GM12891 (cell line): ENCODE measurements around the gene ARID4B.

Experiments used
- DNase-seq: peaks from one replicate; pipeline ENCODE4 v3.0.0; 2011; ENCODE audit warnings: low spot score; ENCODE audit not compliant: insufficient read length
- FAIRE-seq: peaks from 2 replicates; lab custom pipeline; 2011; peaks lifted over from hg19 to GRCh38; lab: Jason Lieb, UNC
- PAX5 ChIP-seq: IDR thresholded peaks from 2 replicates; pipeline ENCODE4 v1.6.1; 2011; ENCODE audit warnings: low read length, moderate library complexity, mild to moderate bottlenecking; ENCODE audit not compliant: insufficient read depth, severe bottlenecking
- POLR2A ChIP-seq: IDR thresholded peaks from 2 replicates; pipeline ENCODE4 v1.6.1; 2011; ENCODE audit warnings: low read depth, low read length, control low read depth
- POLR2AphosphoS5 ChIP-seq: IDR thresholded peaks from 2 replicates; pipeline ENCODE4 v1.6.1; 2011; ENCODE audit warnings: low read depth, low read length, control low read depth
- POU2F2 ChIP-seq: IDR thresholded peaks from 2 replicates; pipeline ENCODE4 v1.6.1; 2011; ENCODE audit warnings: low read depth, mild to moderate bottlenecking, control low read depth, low read length, moderate library complexity
- SPI1 ChIP-seq: IDR thresholded peaks from 2 replicates; pipeline ENCODE4 v1.6.1; 2011; ENCODE audit warnings: low read depth, low read length, control low read depth
- TAF1 ChIP-seq: IDR thresholded peaks from 2 replicates; pipeline ENCODE4 v1.6.1; 2011; ENCODE audit warnings: low read depth, low read length, control low read depth

The ARID4B gene

DNA sequence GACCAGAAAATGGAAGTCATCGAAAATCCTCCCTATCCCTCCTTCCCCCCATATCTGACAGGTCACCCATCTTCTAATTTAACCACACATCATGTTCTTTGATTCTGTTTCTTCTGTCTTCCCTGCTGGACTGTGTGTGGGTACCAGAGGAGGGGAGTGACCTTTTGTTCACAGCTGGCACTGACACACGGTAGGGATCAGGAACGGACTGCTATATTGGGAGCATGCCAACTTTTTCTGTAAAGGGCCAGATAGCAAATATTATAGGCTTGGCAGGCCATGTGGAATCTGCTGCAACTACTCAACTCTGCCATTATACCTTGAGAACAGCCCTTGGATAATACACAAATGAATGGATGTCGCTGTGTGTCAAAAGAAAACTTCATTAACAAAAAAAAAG is 191.9 kb downstream of the ARID4B start:
- FAIRE-seq = no peak
- DNase-seq = no peak
- TF ChIP-seq SPI1 (no peak), POU2F2 (no peak), POLR2AphosphoS5 (no peak), TAF1 (no peak), PAX5 (no peak), POLR2A (no peak)

DNA sequence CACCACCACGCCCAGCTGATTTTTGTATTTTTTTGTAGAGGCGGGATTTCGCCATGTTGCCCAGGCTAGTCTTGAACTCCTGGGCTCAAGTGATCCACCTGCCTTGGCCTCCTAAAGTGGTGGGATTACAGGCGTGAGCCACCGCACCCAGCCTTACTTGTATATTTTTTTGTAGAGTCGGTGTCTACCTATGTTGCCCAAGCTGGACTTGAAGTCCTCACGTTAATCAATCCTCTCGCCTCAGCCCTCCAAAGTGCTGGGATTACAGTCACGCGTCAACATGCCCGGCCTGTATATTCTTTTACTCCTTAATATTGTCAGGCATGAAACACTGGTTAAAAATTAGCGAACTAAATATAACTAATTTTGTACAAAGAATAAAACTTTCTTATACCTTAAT is 193.8 kb downstream of the ARID4B start:
- TF ChIP-seq POLR2AphosphoS5 (no peak), SPI1 (no peak), TAF1 (no peak), POU2F2 (no peak), PAX5 (no peak), POLR2A (no peak)
- FAIRE-seq (no peak), DNase-seq (no peak)

GRCh38 chr1:235133086-235133485 is 194.9 kb downstream of the ARID4B start:
- no peak for DNase-seq
- no peak for TF ChIP-seq PAX5
- TF ChIP-seq POLR2AphosphoS5 = no peak
- no peak for TF ChIP-seq POU2F2
- TF ChIP-seq POLR2A = no peak
- TF ChIP-seq TAF1 = no peak
- TF ChIP-seq SPI1 = no peak
- no peak for FAIRE-seq

DNA sequence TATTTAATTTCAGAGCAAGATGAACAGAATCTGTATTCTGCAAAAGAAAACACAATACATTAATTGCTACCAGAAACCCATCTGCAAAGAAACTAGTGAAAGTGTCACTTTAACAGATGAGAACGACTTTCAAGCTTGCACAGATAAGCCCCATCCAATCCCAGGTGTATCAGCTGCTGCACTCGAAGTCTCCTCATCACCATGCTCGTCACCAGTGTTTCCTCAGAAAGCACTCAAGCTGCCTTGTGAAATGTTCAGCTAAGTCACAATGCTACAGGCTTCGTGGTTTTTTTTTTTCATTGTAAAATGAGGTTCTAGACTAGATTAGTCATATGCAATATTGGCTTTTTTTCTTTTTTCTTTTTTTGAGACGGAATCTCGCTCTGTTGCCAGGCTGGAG is 196.0 kb downstream of the ARID4B start:
- FAIRE-seq = no peak

DNA sequence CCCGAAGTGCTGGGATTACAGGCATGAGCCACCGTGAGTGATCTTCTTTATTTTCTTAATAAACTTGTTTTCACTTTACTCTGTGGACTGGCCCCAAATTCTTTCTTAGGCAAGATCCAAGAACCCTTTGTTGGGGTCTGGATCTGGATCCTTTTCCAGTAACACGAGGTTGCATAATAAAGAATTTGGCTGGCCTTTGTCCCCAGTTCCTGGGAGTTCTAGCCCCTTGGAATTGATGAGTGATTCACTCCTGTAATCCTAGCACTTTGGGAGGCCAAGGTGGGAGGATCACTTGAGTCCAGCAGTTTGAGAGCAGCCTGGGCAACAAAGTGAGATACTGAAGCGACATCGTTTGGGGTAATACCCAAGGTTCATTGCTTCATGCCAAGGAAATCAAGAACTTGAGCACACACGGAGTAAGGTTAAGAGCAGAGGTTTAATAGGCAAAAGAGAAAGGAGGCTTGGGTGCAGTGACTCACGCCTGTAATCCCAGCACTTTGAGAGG is 197.2 kb downstream of the ARID4B start:
- no peak for TF ChIP-seq TAF1
- TF ChIP-seq POLR2AphosphoS5 = no peak
- no peak for TF ChIP-seq POU2F2
- TF ChIP-seq POLR2A = no peak
- TF ChIP-seq PAX5 = no peak
- no peak for TF ChIP-seq SPI1
- DNase-seq (no peak), FAIRE-seq (no peak)

More for the DNA sequence above, 196.0 kb downstream of the ARID4B start:
- TF ChIP-seq POLR2A (no peak), PAX5 (no peak), SPI1 (no peak), POLR2AphosphoS5 (no peak), POU2F2 (no peak), TAF1 (no peak)
- no peak for DNase-seq

GRCh38 chr1:235129774-235130570 is 198.0 kb downstream of the ARID4B start:
- FAIRE-seq = no peak
- TF ChIP-seq POU2F2 = no peak
- peak; percentile 50; the same call in 1 of the 2 replicates for TF ChIP-seq POLR2AphosphoS5
- no peak for TF ChIP-seq TAF1
- no peak for DNase-seq

DNA sequence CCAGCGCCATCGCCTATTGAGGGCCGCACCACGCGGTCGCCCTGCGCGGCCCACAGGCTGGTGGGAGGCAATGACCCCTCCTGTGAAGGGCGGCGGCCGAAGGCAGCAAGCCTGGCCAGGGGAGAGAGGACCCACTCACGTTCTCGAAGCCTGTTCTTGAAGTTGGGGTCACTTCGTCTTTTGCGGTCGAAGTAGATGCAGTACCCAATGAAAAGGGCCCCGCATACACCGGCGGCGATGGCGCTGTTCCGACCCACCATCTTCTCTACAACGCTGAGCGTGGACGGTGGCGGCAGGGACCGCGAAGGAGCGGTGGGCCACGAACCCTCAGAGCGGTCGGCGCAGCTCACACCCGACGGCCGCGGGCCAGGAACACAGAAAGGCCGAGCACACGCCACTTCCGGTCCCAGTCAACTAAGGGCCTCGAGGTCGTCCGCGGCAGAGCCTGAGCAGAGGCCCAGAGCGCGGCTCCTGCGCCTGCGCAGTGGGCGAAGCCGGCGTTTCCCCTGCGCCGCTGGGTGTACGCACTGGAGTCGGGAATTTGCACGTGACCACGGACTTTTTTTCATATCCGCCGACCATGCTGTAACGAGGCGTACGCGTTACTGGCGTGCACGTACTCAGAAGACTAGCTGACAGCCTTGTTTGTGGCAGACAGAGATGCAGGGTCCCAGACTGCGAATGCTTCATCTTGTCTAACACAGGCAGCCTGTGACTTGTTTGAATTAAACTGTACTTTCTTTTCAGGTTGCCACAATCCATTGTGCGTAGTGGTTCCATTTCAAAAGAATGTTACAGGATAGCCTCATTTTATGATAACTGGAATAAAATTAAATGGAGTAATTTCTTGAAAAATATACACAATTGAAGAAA is 199.3 kb downstream of the ARID4B start, which contains the start of gene TOMM20:
TOMM20 (minus strand) TSS at position 382 of the 873 bp plus-strand sequence; CDS start at position 260, 122 bp downstream.
- FAIRE-seq = peak; percentile 98

GRCh38 chr1:235127732-235128455 is 200.1 kb downstream of the ARID4B start:
- DNase-seq = no peak
- no peak for FAIRE-seq

More for the DNA sequence above, 199.3 kb downstream of the ARID4B start, which contains the start of gene TOMM20:
- DNase-seq = peak; percentile 93
- TF ChIP-seq TAF1 (peak; percentile 92), SPI1 (peak; percentile 51), POLR2AphosphoS5 (peak; percentile 96), PAX5 (no peak), POU2F2 (peak; percentile 47; the same call in 1 of the 2 replicates), POLR2A (peak; percentile 97)

More at GRCh38 chr1:235127732-235128455, 200.1 kb downstream of the ARID4B start:
- no peak for TF ChIP-seq POLR2A
- no peak for TF ChIP-seq TAF1
- no peak for TF ChIP-seq POLR2AphosphoS5
- no peak for TF ChIP-seq PAX5
- TF ChIP-seq SPI1 = no peak
- no peak for TF ChIP-seq POU2F2
